RWPE1 (cell line): Measurements from ENCODE around the gene UTP25.

Experiments used
- CTCF ChIA-PET: fragments of 350-600 bp; sonication (Branson Sonifier 250); formaldehyde crosslinking; extraction: SDS; loops from one replicate; lab custom pipeline; 2021; lab: Yijun Ruan, JAX
- POLR2A ChIA-PET: fragments of 400-600 bp; formaldehyde crosslinking; extraction: SDS; loops from one replicate; lab custom pipeline; 2020; ENCODE audit warnings: antibody characterized with exemption; ENCODE audit not compliant: low non-redundant PET; lab: Yijun Ruan, JAX
- DNase-seq: peaks from one replicate; pipeline ENCODE4 v3.0.0; 2012; ENCODE audit warnings: low spot score
- H3K27ac ChIP-seq: fragments of 450-650 bp; 2 replicates; pipeline ENCODE4 v1.5.1; 2017
- TF ChIP-seq, protein P1 (sequence below): fragments of 450-650 bp; conservative IDR thresholded peaks from 2 replicates; pipeline ENCODE4 v1.5.1; 2017; ENCODE audit warnings: low read depth, mild to moderate bottlenecking

The UTP25 gene

DNA sequence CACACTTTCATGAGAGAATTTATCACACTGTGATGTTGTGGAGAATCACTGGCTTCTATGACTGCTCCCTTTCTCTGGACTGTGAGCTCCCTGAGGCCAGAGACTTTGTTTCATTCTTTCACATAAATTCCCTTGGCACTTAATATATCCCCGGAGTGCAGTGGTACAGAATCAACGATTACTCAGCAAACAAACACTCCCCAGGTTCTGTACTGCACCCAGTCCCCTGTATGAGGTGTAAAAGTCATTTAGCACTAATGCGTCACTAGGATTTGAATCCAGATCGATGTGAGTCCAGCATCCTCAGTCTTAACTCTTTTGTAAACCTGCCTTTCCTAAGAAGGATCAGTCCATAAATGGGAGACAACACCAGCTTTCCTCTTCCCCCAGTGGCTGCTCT, 6.8 kb upstream of the UTP25 start:
- DNase-seq = no peak
- POLR2A ChIA-PET = interaction anchor here (0.7 kb wide), 1 partner anchor 19 kb away, joined by 3 read pairs; no protein-coding TSS in a partner anchor
- H3K27ac ChIP-seq = no peak overlapping the region
- TF ChIP-seq, protein P1, sequence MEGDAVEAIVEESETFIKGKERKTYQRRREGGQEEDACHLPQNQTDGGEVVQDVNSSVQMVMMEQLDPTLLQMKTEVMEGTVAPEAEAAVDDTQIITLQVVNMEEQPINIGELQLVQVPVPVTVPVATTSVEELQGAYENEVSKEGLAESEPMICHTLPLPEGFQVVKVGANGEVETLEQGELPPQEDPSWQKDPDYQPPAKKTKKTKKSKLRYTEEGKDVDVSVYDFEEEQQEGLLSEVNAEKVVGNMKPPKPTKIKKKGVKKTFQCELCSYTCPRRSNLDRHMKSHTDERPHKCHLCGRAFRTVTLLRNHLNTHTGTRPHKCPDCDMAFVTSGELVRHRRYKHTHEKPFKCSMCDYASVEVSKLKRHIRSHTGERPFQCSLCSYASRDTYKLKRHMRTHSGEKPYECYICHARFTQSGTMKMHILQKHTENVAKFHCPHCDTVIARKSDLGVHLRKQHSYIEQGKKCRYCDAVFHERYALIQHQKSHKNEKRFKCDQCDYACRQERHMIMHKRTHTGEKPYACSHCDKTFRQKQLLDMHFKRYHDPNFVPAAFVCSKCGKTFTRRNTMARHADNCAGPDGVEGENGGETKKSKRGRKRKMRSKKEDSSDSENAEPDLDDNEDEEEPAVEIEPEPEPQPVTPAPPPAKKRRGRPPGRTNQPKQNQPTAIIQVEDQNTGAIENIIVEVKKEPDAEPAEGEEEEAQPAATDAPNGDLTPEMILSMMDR = no peak
- CTCF ChIA-PET = no interaction called here

DNA sequence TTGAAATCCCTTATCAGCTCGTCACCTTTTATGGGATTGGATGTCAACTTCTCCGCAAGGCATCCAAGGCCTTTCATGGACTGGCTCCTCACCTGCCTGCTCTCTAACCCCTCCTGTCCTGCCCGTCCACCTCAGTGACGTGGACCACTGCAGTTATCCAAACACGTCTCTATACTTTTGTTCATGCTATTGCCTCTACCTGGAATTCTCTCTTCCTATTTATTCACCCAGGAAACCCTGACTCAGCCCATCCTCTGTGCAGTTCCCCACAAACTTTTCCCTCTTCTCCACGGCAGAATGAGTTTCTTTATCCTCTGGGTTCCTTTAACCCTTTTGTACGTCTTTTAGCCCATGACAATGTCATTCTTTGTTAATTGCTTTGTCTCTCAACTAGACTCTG, 5.1 kb upstream of the UTP25 start:
- POLR2A ChIA-PET = interaction anchor here (1.6 kb wide), 1 partner anchor 17 kb away, joined by 6 read pairs; the partner anchor contains the start of gene IRF6
- TF ChIP-seq, protein P1 = no peak
- DNase-seq = no peak
- H3K27ac ChIP-seq = peak overlapping the region; percentile 41; the same call in 1 of the 2 replicates
- CTCF ChIA-PET = interaction anchor here (0.6 to 2.3 kb wide), 11 partner anchors 8 to 1845 kb away, joined by 3 to 21 read pairs (median 7); partner anchors contain the start of gene IRF6

DNA sequence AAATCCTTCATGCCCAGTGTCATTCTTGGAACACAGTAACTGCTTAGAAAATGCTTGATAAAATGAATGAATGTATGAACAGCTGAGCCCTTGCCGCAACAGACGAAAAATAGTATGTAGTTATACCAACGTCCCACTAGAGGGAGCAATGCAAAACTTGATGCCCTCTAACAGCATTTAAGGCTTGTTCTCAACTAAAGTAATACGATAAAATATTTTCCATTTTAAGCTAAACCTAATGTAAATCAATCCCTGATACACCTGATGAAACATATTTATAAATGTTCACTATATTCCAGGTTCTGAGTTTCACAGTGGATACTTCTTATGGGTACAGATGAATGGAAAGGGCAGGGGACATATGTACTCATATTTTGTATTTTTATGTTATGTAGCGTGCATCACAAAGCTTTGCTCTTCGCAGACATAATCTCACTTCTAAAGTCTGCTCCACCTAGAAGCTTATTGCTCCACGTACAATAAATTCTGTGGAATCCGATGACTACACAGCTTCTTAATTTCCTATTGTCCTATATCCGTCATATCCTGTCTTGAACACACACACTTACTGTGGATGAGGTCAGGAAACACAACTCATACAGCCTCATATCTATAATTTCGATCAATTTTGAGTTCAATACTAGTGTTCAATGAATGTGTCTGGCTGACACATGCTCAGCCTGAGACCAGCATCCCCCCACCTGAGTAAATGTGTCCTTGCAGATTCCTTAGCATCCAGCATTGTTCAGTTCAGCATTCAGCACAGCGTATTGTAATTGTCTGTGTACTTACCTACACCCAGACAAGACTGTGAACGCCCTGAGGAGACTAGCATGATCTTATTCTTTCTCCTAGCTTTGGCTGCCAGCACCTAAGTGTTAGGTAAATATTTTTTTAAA, 4.4 kb upstream of the UTP25 start:
- H3K27ac ChIP-seq = no peak overlapping the region
- CTCF ChIA-PET = interaction anchor here (0.6 to 2.3 kb wide), 12 partner anchors 8 to 189 kb away, joined by 3 to 21 read pairs (median 7); partner anchors contain the start of gene IRF6
- TF ChIP-seq, protein P1 = peak; percentile 80
- DNase-seq = peak; percentile 41
- POLR2A ChIA-PET = interaction anchor here (1.6 kb wide), 1 partner anchor 18 kb away, joined by 6 read pairs; the partner anchor contains the start of gene IRF6

DNA sequence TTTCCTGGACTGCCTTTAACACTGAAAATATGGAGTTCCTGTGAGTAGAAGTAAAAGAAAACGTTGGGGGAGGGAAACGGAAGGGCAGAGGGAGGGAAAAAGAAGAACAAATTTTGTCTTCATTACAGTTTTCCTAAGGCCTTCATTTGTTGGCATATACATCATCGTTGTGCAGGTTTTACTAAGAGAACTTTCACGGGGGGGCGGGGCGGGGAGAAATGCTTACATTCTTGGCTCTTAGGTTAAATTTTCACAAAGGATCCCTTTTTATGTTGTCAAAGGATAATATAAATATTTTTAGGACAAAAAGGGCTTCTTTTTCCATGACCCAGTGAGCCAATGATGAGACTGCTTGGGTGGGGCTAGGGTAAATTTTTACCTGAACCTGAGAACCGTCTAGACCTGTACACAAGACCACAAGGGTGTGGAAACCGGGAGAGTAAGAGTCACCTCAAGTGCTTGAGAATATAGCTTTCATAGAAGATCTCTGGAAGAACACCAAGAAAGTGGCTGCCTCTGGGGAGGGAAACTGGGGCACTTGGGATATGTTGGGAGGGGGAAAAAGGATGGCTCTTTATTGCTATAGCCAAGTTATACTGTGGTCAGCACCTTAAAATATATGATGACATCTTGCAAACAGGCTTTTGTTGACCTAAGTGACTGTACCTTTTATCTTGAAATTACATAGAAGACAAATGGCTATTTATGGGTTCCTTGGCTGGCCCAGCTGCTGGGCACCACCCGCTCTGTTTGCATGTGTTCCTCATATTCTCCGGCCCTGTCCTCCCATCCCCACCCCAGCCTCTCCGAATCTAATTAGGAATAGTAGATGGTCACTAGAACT, 2.0 kb upstream of the UTP25 start:
- TF ChIP-seq, protein P1 = no peak
- DNase-seq = peak; percentile 64
- ChIA-PET CTCF (no interaction called here), POLR2A (interaction anchor here (0.8 kb wide), 1 partner anchor 10 kb away, joined by 4 read pairs; no protein-coding TSS in a partner anchor)
- H3K27ac ChIP-seq = peak overlapping the region; percentile 44; the same call in 1 of the 2 replicates

DNA sequence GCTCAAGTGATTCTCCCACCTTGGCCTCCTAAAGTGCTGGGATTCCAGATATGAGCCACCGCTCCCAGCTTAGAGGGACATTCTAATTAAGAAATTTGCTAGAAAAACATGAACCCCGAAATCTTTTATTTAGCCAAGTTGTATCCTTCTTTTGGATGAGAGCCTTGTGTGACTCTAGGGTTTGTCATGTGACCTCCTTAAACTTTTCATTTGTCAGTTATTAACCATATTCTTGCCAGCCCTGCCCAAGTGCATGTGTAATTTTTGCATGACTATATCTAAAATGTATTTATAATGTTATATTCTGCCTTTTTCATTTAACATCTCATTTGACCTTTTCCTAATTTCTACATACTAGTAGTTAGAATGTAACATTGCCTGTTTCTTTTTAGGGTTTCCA, 1.9 kb downstream of the UTP25 start:
- no peak for DNase-seq
- ChIA-PET POLR2A (no interaction called here), CTCF (no interaction called here)
- H3K27ac ChIP-seq = no peak overlapping the region
- TF ChIP-seq, protein P1 = no peak

DNA sequence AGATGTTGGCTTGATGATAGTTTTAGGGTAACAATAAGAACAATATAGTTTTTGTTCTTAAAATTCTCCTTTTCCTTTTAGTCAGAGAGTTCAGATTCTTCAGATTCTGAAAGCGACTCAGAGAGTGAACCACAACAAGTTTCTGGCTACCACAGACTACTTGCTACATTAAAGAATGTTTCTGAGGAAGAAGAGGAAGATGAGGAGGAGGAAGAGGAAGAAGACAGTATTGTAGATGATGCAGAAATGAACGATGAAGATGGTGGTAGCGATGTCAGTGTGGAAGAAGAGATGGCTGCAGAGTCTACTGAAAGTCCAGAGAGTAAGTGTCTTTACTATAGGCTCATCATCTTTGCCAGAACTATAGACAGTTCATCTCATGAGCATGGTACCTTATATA, 3.0 kb downstream of the UTP25 start:
- POLR2A ChIA-PET = no interaction called here
- TF ChIP-seq, protein P1 = no peak
- CTCF ChIA-PET = no interaction called here
- H3K27ac ChIP-seq = no peak overlapping the region
- no peak for DNase-seq
